ENCODE data around the gene MLXIP. TPM values are rescaled to one million over a fixed set of nuclear protein-coding genes. Genes with fewer than 3 reads are reported as not detected.
A peak's percentile ranks its signal among the peaks of the same experiment; 100 is the strongest.

MLXIP gene
- total and polyA plus RNA-seq, 2 of the 4 experiments (the other 2 are of a cell fraction) = 2.7 to 10.8 TPM

DNA sequence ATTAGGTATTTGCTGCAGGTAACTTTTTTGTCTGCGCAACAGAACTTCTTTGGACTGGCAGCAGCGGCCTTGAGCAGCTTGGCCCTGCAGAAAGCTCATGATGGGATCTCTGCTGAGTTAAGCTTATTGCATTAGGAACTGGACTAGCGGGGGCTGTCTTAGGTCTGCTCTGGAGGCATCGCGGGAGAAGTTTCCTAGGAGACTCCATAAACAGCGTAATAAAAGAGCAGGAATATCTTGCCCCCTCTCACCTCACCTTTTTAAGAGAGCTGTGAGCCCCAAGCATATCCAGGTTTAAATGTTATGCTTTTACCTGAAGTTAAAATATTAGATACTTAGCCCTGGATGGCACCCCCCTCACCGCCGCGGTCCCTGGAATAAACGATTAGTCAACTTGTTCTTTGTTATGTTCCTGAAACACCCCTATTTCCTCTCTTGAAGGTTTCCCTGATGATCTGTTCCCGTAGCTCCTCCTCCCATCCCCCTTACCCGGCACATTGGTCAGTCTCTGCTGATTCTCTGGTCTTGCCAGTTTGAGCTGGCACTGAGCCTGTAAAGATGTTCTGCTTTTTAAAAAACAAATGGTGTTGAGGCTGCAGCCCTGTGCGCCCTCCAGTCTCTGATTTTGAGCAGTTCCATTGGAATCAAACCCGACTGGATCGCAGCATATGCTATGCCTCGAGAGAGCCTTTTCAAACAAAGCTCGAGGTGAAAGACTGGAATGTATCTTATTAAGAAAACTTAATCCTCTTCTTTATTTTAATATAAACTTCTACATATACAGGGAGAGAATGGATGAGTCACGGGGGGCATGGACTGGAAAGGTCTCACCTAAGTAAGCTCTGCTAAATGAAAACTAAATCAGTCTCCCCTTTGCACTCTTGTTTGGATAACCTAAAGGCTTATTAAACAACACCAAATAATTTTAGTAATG is 1.9 kb downstream of the MLXIP start:
- H3K79me1 ChIP-seq (ENCODE audit: low read depth in 1 of 2, low read length in 2 of 2) = peaks cover 13 to 54% of the 10 kb centered on the region in 2 experiments; a peak in 3 of 4 replicates
- H3K14ac ChIP-seq (replicated peaks; ENCODE audit: low read depth, low read length) = peak overlapping the region; percentile 79
- peak overlapping the region; percentile 1 for H2BK5ac ChIP-seq (ENCODE audit: low read depth, low read length, poor library complexity, severe bottlenecking)
- H4K91ac ChIP-seq (ENCODE audit: insufficient read depth, low read depth, low read length) = peak overlapping the region; percentile 13; the same call in 1 of the 2 replicates
- peak overlapping the region; percentile 75 for H3K23ac ChIP-seq (ENCODE audit: low read depth, low read length)
- ATAC-seq (ENCODE audit: low read depth) = peak; percentile 30
- H4K8ac ChIP-seq (ENCODE audit: low read depth in 2 of 2, low read length in 2 of 2) = peak overlapping the region in 1 of 2 experiments; percentile 3; a peak in 1 of 4 replicates
- H4K5ac ChIP-seq (ENCODE audit: low read depth, low read length) = 0 out of 2 replicates have a peak overlapping the region, but pooled peaks have one; percentile 0
- H3K56ac ChIP-seq (ENCODE audit: extremely low read depth, insufficient read depth, low read length) = no peak overlapping the region
- peaks cover 40% of the 10 kb centered on the region for H4K20me1 ChIP-seq (ENCODE audit: insufficient read depth, low read length)
- H3K9me3 ChIP-seq (ENCODE audit: control insufficient read depth, insufficient read depth, low read length) = no peaks in the 10 kb centered on the region
- peak; percentile 86 for DNase-seq
- dilution Hi-C loops (cut with HindIII; ENCODE audit: low sequenced_read_pairs, unreplicated experiment) = no loop called here
- H3K18ac ChIP-seq (ENCODE audit: low read depth, low read length) = peak overlapping the region; percentile 1; the same call in 1 of the 2 replicates
- H3K4ac ChIP-seq (ENCODE audit: low read depth, low read length) = peak overlapping the region; percentile 1; the same call in 1 of the 2 replicates
- peak overlapping the region; percentile 88 for H3K9ac ChIP-seq (ENCODE audit: low read depth, low read length)
- H2AK5ac ChIP-seq (ENCODE audit: low read depth, low read length) = no peak overlapping the region
- intact Hi-C loops (cut with micrococcal nuclease) = no loop called here
- H2BK20ac ChIP-seq (ENCODE audit: low read depth, low read length) = no peak overlapping the region
- peak overlapping the region; percentile 39 for H3K27ac ChIP-seq (ENCODE audit: insufficient read depth, low read length)
- no peak overlapping the region for H2AFZ ChIP-seq (replicated peaks; ENCODE audit: low read length, poor library complexity)
- H3K4me3 ChIP-seq (ENCODE audit: insufficient read depth, low read depth, low read length) = peak overlapping the region; percentile 86
- peak overlapping the region; percentile 76 for H3K4me2 ChIP-seq (ENCODE audit: low read depth, low read length)
- 0 out of 2 replicates have a peak, but pooled peaks cover 10% of the 10 kb centered on the region for H3K9me1 ChIP-seq (ENCODE audit: insufficient read depth, low read length)
- 0% methylated on average over 1 of the region's 18 CpGs; no CpG with 5 or more reads in 1 of the 2 experiments for WGBS, 2 experiments (ENCODE audit: extremely low coverage in 2 of 2, insufficient read length in 1 of 2)
- ChIA-PET CTCF (interaction anchor here (0.5 to 1.7 kb wide), 5 partner anchors 9 to 43 kb away, joined by 3 to 7 read pairs (median 4); no protein-coding TSS in a partner anchor), POLR2A (ENCODE audit: unreplicated experiment) (interaction anchor here (0.5 to 0.7 kb wide), 4 partner anchors 9 to 1303 kb away, joined by 3 to 4 read pairs (median 3); partner anchors contain the start of gene KMT5A)
- in situ Hi-C loops (cut with MboI; ENCODE audit: low sequenced_read_pairs) = no loop called here
- no peak overlapping the region for H2AK9ac ChIP-seq (replicated peaks; ENCODE audit: low read depth, low read length, poor library complexity)
- no peak overlapping the region; the same call in 2 of the 3 replicates for H2BK15ac ChIP-seq (ENCODE audit: low read depth, low read length)
- peaks cover 10% of the 10 kb centered on the region for H3K4me1 ChIP-seq (ENCODE audit: control insufficient read depth, insufficient read depth, low read length)
- peaks cover 4% of the 10 kb centered on the region; the same call in 1 of the 2 replicates for H3K27me3 ChIP-seq (ENCODE audit: control insufficient read depth, insufficient read depth, low read length)
- no TSS peak for BruUV-seq (replicated peaks)
- peaks cover 11% of the 10 kb centered on the region for H3K36me3 ChIP-seq (ENCODE audit: control insufficient read depth, insufficient read depth, low read length)
- peak overlapping the region; percentile 3; the same call in 1 of the 2 replicates for H2BK120ac ChIP-seq (ENCODE audit: low read depth, low read length)
- TF ChIP-seq CEBPB (IDR thresholded peaks at IDR 0.05; ENCODE audit: low read depth, low read length) = no peak
- TF ChIP-seq RCOR1 (IDR thresholded peaks at IDR 0.05; ENCODE audit: insufficient replicate concordance, low read length) = peak; percentile 22
- TF ChIP-seq BHLHE40 (IDR thresholded peaks at IDR 0.05; ENCODE audit: low read depth, low read length) = peak; percentile 41
- no peak for TF ChIP-seq NFE2L2 (IDR thresholded peaks at IDR 0.05; ENCODE audit: low read depth, low read length)
- no peak for TF ChIP-seq ELK1 (IDR thresholded peaks at IDR 0.05; ENCODE audit: borderline replicate concordance, low read depth, low read length)
- TF ChIP-seq FOS (IDR thresholded peaks at IDR 0.05; ENCODE audit: low read depth, low read length) = no peak; the same call in 1 of the 2 replicates
- TF ChIP-seq MAFK (IDR thresholded peaks at IDR 0.05; ENCODE audit: low read depth, low read length) = peak; percentile 16; the same call in 1 of the 2 replicates
- no peak for TF ChIP-seq CHD1 (IDR thresholded peaks at IDR 0.05; ENCODE audit: low read depth, low read length)
- TF ChIP-seq MXI1 (IDR thresholded peaks at IDR 0.05; ENCODE audit: borderline replicate concordance, low read depth, low read length) = no peak
- TF ChIP-seq POLR2A (IDR thresholded peaks at IDR 0.05; ENCODE audit: low read depth, low read length) = peak; percentile 56; the same call in 1 of the 2 replicates
- 0 out of 2 replicates have a peak, but pooled peaks have one; percentile 14 for TF ChIP-seq MAZ (IDR thresholded peaks at IDR 0.05; ENCODE audit: borderline replicate concordance, low read depth, low read length)
- no peak for TF ChIP-seq RFX5 (IDR thresholded peaks at IDR 0.05; ENCODE audit: low read depth, low read length)
- no peak; the same call in 1 of the 2 replicates for TF ChIP-seq RAD21 (IDR thresholded peaks at IDR 0.05; ENCODE audit: low read length)
- TF ChIP-seq USF2 (IDR thresholded peaks at IDR 0.05; ENCODE audit: low read depth, low read length) = no peak
- TF ChIP-seq SMC3 (IDR thresholded peaks at IDR 0.05; ENCODE audit: low read depth, low read length) = no peak

Measured in IMR-90 (cell line).